ENCODE data around the gene BAG3. TPM values are rescaled to one million over a fixed set of nuclear protein-coding genes. Genes with fewer than 3 reads are reported as not detected.

Gene BAG3
- total RNA-seq, 6 experiments from 2014 or later = 12.5 to 26.0 (median 18.2) TPM

DNA sequence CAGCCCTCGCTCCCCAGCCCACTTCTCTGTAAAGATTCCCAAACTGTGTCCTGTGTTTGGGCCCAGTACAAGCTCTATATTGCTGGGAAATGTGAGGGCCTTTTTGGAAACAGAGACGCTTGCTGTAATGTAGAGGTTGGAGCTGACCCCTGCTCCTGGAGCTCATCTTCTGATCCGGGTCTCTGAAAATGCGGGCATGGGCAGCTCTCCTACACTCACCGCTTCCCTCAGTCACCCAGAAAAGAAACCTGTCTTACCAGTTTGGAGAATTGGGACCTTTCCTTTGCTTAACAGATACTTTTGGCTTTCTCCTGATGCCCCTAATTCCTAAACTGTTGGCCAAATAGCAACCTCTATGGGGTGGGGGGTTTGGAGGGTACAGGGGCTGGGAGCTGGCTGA lies 18.2 kb downstream of the BAG3 start:
- Histone ChIP-seq H3K4me3 (no peak overlapping the region), H3K27ac (no peak overlapping the region), H3K36me3 (peaks cover 4 to 50% (median 19%) of the 10 kb centered on the region in 4 donors), H3K9me3 (no peaks in the 10 kb centered on the region), H3K4me1 (peaks cover 0 to 13% (median 4%) of the 10 kb centered on the region in 4 donors), H3K27me3 (no peaks in the 10 kb centered on the region)
- DNase-seq = no peak
- intact Hi-C loops (cut with DNase I) = no loop called here
- ATAC-seq = no peak
- 90% methylated on average over 5 of the region's 5 CpGs for WGBS (ENCODE audit: insufficient coverage, low coverage, low lambda C conversion rate, missing lambda C conversion rate)
- no peak for TF ChIP-seq CTCF (IDR thresholded peaks at IDR 0.05)
- TF ChIP-seq POLR2A (IDR thresholded peaks at IDR 0.05) = no peak

DNA sequence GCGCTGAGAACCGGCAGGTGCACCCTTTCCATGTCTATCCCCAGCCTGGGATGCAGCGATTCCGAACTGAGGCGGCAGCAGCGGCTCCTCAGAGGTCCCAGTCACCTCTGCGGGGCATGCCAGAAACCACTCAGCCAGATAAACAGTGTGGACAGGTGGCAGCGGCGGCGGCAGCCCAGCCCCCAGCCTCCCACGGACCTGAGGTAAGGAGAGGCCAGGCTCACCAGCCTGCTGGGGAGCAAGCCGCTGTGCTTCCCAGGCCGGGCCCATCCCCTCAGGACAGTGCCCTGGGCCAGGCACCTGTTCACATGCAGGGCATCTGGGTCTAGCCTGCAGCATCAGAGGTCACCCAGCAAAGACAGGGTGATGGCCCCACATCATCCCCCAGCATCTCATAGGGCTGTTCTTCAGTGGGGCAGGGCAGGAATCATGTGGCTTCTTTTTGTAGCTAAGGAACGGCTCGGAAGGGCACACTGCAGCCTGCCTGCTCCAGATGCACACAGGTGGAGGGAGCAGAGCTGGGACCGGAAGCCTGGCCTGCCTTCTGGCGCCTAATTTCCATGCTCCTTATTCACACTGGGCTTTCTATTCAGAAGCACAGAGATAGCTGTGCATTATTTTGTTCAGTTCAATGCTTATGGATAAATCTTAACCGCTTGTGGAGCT lies 18.9 kb downstream of the BAG3 start:
- WGBS (ENCODE audit: insufficient coverage, low coverage, low lambda C conversion rate, missing lambda C conversion rate) = 100% methylated on average over 5 of the region's 18 CpGs
- ATAC-seq (no peak), DNase-seq (no peak)
- Histone ChIP-seq H3K27ac (no peak overlapping the region), H3K36me3 (peaks cover 4 to 53% (median 19%) of the 10 kb centered on the region in 4 donors), H3K4me1 (peaks cover 0 to 11% (median 4%) of the 10 kb centered on the region in 4 donors), H3K9me3 (no peaks in the 10 kb centered on the region), H3K27me3 (no peaks in the 10 kb centered on the region), H3K4me3 (no peak overlapping the region)
- intact Hi-C loops (cut with DNase I) = no loop called here
- TF ChIP-seq POLR2A (IDR thresholded peaks at IDR 0.05) (no peak), CTCF (IDR thresholded peaks at IDR 0.05) (no peak)

DNA sequence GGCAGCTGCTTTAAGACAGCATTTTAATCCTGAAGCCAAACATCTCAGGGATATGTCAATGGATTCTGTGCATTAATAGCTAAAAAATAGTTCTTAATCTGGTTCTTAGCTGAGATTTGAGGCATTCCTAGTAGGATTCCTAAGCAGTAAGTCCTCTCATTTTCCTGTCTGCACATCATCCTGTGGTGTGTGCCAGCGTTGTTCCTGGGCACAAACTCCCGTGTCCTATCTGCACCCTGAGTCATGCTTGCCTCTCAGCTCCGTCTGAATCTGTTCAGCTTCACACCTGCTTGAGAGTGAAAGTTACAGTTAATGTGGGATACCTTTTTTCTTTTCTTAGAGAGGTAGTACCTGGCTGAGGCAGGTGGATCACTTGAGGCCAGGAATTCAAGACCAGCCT lies 19.5 kb downstream of the BAG3 start:
- Histone ChIP-seq H3K27me3 (no peaks in the 10 kb centered on the region), H3K4me3 (no peak overlapping the region), H3K27ac (no peak overlapping the region), H3K9me3 (no peaks in the 10 kb centered on the region), H3K4me1 (peaks cover 0 to 5% (median 1%) of the 10 kb centered on the region in 4 donors), H3K36me3 (peaks cover 4 to 53% (median 19%) of the 10 kb centered on the region in 4 donors)
- ATAC-seq (no peak), DNase-seq (no peak)
- TF ChIP-seq CTCF (IDR thresholded peaks at IDR 0.05) (no peak), POLR2A (IDR thresholded peaks at IDR 0.05) (no peak)
- intact Hi-C loops (cut with DNase I) = no loop called here
- WGBS (ENCODE audit: insufficient coverage, low coverage, low lambda C conversion rate, missing lambda C conversion rate) = 80% methylated on average over 1 of the region's 3 CpGs

DNA sequence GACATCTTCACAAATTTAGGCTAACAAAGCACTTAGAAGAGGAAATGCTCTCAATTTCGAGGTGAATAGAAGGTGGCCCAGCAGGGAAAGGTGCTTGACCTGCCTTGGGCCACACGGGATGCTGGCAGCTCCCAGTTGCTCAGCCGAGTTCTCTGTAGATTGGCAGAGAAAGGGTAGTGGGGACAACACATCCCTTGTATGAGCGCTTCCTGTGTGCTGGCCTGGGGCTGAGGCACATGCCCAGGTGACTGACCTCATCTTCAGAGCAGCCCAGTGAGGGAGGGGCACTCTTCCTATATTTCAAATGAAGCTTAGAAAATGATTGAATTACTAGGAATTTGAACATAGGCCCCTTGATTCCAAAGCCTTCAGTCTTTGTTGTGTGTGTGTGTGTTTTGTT lies 20.2 kb downstream of the BAG3 start:
- TF ChIP-seq POLR2A (IDR thresholded peaks at IDR 0.05) (no peak), CTCF (IDR thresholded peaks at IDR 0.05) (no peak)
- 75% methylated on average over 1 of the region's 4 CpGs for WGBS (ENCODE audit: insufficient coverage, low coverage, low lambda C conversion rate, missing lambda C conversion rate)
- no peak for DNase-seq
- no peak overlapping the region for H3K27ac ChIP-seq
- peaks cover 5 to 55% (median 20%) of the 10 kb centered on the region in 4 donors for H3K36me3 ChIP-seq
- no peaks in the 10 kb centered on the region for H3K4me1 ChIP-seq
- H3K9me3 ChIP-seq = no peaks in the 10 kb centered on the region
- no peaks in the 10 kb centered on the region for H3K27me3 ChIP-seq
- no peak overlapping the region for H3K4me3 ChIP-seq
- ATAC-seq = no peak
- intact Hi-C loops (cut with DNase I) = no loop called here

Data from right lobe of liver (tissue), 6 donors.